GM19328 (cell line): ENCODE results near the gene MARCHF10.

Experiments
- ATAC-seq: cut with Tn5 transposase; IDR thresholded peaks from one replicate; pipeline ENCODE4 v1.9.1; 2021; ENCODE audit warnings: mild to moderate bottlenecking, moderate library complexity; ENCODE audit not compliant: unreplicated experiment

MARCHF10 gene

GRCh38 chr17:62664336-62665120 lies 143.6 kb downstream of the MARCHF10 start:
- ATAC-seq, result no peak

DNA sequence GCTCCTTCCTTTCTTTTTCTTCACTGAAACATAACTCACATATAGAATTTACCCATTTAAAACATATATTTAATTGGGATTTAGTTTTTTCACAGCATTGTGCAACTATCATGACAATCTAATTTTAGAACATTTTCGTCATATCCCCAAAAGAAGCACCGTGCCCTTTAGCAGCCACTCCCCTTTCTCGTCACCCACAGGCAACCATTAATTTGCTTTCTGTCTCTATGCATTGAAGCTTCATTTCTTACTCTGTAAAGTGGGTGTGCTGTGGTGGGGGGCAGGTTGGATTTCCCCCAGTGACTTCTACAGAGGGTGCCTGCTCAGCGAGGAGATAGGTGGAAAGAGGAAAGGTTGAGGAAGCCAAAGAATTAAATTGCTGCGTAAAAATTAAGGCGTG lies 144.8 kb downstream of the MARCHF10 start:
- no peak for ATAC-seq

- no peak for ATAC-seq
Observed at GRCh38 chr17:62662855-62663254, 145.3 kb downstream of the MARCHF10 start.

DNA sequence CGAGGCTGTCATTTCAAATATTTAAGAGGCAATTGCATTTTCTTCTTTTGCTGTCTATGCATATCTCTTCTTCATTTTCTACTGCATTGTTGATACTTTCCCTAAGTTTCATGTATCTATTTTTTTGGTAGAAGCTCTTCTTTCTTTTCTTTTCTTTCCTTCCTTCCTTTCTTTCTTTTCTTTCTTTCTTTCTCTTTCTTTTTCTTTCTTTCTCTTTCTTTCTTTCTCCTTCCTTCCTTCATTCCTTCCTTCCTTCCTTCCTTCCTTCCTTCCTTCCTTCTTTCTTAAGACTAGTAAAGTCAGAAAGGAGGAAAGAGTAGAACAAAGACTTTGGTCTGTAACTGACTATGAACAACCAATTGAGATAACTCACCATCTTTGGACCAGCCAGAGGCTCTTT lies 146.8 kb downstream of the MARCHF10 start:
- no peak for ATAC-seq

DNA sequence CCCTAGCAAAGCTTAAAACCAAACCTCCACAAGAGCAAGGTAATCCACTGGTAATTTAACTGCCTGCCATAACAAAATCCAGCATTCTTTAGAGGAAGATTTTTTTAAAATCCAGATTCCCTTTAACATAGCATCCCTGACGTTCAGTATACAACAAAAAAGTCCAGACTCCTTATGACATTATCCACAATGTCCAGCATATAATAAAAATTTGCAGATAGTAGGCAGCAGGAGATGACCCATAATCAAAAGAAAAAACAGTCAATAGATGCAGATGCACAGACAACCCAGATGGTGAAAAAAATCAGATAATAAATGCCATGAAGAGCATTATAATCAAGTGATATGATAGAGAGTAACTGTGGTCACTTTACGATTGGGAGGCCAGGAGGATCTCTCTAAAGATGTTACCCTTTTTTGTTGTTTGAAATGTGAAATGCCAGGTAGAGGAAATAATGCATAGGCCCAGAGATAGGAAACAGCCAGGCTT lies 147.4 kb downstream of the MARCHF10 start:
- ATAC-seq, result no peak

DNA sequence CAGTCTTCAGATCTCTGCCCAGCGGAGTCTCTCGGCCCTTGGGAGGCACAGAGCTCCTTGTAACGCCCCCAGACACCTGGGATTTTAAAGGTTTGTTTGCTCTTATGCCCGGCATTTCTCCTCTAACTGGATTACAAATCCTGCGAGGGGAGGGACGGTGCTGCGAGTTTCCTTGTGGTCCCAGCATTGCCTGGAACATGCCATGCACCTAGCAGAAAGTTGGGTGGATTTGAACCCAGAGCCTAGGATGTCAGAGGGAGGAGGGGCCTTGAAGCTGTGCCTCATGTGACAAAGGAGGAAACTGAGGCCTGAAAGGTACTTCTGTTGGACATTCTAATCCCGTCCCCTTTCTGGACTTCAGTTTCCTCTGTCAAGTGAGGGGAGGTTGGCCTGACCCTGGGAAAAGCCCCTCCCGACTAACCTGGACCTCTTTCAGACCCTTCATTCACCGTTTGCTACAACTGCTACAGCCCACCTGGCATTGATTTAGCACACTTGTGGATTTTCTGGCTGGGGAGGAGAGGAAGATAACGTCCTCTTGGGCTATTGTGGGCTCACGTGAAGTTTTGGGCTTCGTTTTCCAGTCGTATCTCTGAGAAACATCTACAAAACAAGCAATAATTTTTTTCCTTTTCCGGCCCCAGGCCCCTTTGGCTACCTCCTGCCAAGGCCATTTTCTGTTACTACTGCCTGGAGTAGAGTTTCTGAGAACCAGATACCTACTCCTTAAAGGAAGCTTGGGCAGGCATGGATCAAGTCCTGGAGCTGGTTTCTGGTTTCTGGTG lies 149.8 kb downstream of the MARCHF10 start:
- no peak for ATAC-seq

DNA sequence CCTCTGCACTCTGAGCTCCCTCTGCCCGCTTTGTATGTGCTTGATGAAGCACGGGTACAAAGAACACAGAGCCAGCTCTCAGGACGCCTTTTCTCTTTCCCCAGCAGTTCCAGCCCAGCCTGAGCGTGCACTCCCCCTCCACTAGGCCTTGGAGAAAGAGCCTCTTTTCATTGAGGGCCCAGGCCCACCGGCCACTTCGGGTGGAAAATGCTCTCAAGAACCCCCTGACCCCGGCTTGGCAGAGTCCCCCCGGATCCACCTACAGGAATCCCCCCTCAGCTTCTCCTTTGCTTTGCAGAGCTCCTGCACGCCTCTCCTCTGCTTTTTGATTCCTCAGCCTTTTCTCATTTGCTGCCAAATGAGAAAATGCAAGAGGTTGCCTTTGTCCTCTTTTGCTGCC lies 150.4 kb downstream of the MARCHF10 start:
- no peak for ATAC-seq

- no peak for ATAC-seq
Observed at GRCh38 chr17:62657145-62657665, 150.9 kb downstream of the MARCHF10 start.

- ATAC-seq, result no peak
Observed at GRCh38 chr17:62656446-62656845, 151.7 kb downstream of the MARCHF10 start.

GRCh38 chr17:62655656-62656055 lies 152.5 kb downstream of the MARCHF10 start:
- no peak for ATAC-seq

DNA sequence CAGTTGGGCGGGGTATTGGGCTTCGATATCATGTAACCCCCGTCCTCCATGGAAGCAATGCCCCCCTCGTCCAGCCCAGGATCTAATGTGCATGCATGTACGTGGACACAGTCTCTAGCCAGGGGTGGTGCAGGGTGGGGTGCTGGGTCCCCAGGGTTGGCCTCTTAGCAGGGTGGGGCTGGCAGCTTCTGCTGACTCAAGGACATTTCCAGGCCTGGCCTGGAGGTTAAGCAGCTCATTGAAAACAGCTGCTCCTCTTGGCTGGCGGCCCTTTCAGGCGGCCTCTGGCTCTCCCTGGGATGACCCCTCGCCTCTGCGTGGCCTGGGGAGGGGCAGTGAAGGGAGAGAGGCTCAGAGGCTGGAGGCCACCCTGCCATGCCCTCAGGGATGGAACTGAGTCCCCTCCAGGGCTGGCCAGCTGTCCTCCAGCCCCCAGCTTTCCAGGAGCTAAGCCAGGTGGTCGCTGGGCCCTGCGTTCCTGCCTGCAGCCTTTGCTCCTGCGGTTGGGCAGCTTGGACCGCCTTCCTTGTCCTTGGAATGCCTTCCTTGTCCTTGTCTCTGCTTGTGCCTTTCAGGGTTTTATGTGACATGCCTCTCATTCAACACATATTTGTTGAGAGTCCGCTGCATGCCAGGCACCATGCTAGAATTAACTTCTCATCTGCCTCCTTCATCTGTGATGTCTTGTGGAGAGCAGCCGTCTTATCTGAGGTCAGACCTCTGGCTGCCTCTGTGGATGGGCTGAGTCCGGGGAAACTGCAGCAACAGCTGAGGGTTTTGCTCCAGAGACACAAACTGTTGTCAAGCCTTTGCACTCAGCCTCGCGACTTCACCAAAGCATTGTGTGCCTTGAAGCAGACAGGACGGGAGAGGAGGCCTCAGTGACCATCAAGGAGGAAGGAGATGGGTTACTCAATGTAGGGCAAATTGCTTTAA lies 154.0 kb downstream of the MARCHF10 start:
- ATAC-seq, result no peak

DNA sequence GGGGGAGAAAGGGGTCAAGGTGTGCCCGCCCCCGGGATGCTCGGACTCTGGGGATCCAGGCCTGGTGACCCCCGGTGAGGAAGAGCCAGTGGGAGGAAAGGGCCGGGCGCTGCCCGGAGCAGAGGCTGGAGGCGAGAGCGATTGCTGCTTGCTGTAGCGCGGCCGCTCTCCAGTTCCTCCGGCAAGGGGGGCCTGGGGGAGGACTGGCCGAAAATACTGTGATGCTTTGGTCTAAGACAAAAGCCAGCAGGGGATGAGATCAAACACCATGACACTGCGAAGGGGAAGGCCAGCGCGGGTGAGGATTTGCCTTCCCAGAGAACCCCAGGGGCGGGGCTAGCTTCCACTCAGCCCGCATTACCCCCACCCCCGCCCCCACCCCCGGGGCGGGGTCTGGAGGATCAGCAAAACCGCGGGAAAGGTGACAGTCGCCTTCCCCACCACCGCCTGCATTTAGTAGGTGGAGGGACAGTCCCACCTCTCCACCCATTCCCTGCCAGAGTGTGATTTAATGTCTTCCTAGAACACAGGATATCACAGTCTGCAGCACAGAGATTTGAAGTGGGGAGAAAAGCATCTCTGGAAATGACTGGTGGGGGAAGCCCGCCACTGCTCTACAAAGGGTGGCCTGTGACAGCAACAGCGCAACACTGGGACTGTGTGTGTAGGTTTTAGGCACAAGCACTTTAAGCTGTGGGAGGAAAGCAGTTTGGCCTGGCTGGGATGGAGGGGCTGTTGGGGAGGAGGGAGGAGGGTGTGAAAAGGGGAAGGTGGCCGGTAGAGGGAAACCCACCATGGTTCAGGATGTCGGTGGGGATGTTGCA lies 154.9 kb downstream of the MARCHF10 start:
- peak; percentile 81 for ATAC-seq

- no peak for ATAC-seq
Observed at GRCh38 chr17:62652251-62653001, 155.7 kb downstream of the MARCHF10 start.
